ENCODE data around the gene FBXW9. TPM values are rescaled to one million over a fixed set of nuclear protein-coding genes. Genes with fewer than 3 reads are reported as not detected.
"Not testable (repeated sequence)": the region's sequence is repeated elsewhere in the genome, so short reads cannot be mapped to it uniquely, and the experiment has no call there.

The FBXW9 gene
- total and polyA plus RNA-seq, 2 of the 13 experiments (the other 11 are each of a cell fraction or from before 2014, with no cell fraction given): 5.7 to 6.1 TPM

DNA sequence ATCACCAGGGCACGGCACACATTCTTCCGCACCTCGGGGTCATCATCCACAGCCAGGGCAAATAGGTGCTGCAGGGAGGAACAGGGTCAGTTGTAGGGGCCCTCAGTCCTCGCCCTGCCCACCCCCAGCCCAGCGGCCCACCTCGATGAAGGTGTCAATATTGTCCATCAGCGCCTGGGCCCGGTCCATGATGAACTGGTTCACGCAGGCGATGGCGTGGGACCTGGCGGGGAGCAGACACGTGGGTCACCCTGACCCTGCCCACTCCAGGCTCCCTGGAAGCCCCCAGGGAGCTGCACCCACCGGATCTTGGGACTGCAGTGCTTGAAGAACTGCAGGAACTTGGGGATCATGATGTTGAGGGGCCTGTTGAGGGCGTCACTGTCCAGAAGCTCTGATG, 18.7 kb upstream of the FBXW9 start:
- BruUV-seq (replicated peaks): no TSS peak
- H3K36me3 ChIP-seq (replicated peaks in 1 of 2; ENCODE audit: control insufficient read depth in 1 of 2, insufficient read depth in 2 of 2, low read length in 2 of 2): peaks cover 32 to 69% of the 10 kb centered on the region in 2 experiments
- in situ Hi-C loops (cut with HindIII; ENCODE audit: extremely low pct_ligation_motif_present, low pct_unique_long_range_greater_than_20kb): no loop called here
- peaks cover 21% of the 10 kb centered on the region for H3K79me2 ChIP-seq (ENCODE audit: insufficient read depth, low read length)
- no peak overlapping the region for H3K4me3 ChIP-seq (replicated peaks in 1 of 3; ENCODE audit: insufficient read depth in 1 of 3, low read depth in 2 of 3, low read length in 3 of 3)
- no peaks in the 10 kb centered on the region for H3K27me3 ChIP-seq (ENCODE audit: control insufficient read depth in 1 of 2, insufficient read depth in 2 of 2, low read length in 2 of 2)
- peaks cover 2% of the 10 kb centered on the region for H3K4me1 ChIP-seq (ENCODE audit: insufficient read depth, low read length)
- POLR2A ChIA-PET: no interaction called here
- WGBS (ENCODE audit: low lambda C conversion rate): 100% methylated on average over 1 of the region's 15 CpGs
- H4K20me1 ChIP-seq (ENCODE audit: insufficient read depth, low read length): no peaks in the 10 kb centered on the region
- H3K9me3 ChIP-seq (ENCODE audit: low read length): no peaks in the 10 kb centered on the region
- no peak overlapping the region for H3K27ac ChIP-seq (ENCODE audit: extremely low read length, insufficient read depth, low read length)
- H3K4me2 ChIP-seq (ENCODE audit: low read depth, low read length): no peak overlapping the region
- H3K9ac ChIP-seq (ENCODE audit: insufficient read depth, low read depth, low read length): no peak overlapping the region
- CTCF ChIA-PET (ENCODE audit: low intra/inter-chr PET ratio, low total read pairs): no interaction called here
- TF ChIP-seq AGO2 (optimal IDR thresholded peaks at IDR 0.05; ENCODE audit: low read depth, low read length): peak; percentile 37
- TF ChIP-seq RBFOX2 (IDR thresholded peaks at IDR 0.05; ENCODE audit: low read depth, low read length): 0 out of 2 replicates have a peak, but pooled peaks have one; percentile 12
- no peak for TF ChIP-seq GTF3A (CRISPR knock-in tag; conservative IDR thresholded peaks at IDR 0.05)
- intact Hi-C loops (cut with micrococcal nuclease; ENCODE audit: unreplicated experiment): no loop called here
- no peak for ATAC-seq
- no peak for FAIRE-seq
- H2AFZ ChIP-seq (ENCODE audit: low read length): no peak overlapping the region
- DNase-seq (ENCODE audit: low spot score): no peak

DNA sequence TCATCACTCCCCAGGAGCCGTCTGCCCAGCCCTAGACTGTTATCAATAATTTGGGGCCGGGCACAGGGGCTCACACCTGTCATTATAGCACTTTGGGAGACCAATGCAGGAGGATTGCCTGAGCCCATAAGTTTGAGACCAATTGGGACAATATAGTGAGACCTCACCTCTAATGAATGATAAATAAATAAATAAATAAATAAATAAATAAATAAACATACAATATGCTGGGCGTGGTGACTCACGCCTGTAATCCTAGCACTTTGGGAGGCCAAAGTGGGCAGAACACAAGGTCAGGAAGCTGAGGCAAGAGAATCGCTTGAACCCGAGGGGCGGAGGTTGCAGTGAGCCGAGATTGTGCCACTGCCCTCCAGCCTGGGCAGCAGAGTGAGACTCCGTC, 16.9 kb upstream of the FBXW9 start:
- H3K4me2 ChIP-seq (ENCODE audit: low read depth, low read length); H3K27me3 ChIP-seq (ENCODE audit: control insufficient read depth in 1 of 2, insufficient read depth in 2 of 2, low read length in 2 of 2); FAIRE-seq; intact Hi-C loops (cut with micrococcal nuclease; ENCODE audit: unreplicated experiment); H3K4me3 ChIP-seq (replicated peaks in 1 of 3; ENCODE audit: insufficient read depth in 1 of 3, low read depth in 2 of 3, low read length in 3 of 3); CTCF ChIA-PET (ENCODE audit: low intra/inter-chr PET ratio, low total read pairs); H3K4me1 ChIP-seq (ENCODE audit: insufficient read depth, low read length); POLR2A ChIA-PET; ATAC-seq; H4K20me1 ChIP-seq (ENCODE audit: insufficient read depth, low read length); H3K9me3 ChIP-seq (ENCODE audit: low read length); DNase-seq (ENCODE audit: low spot score); BruUV-seq (replicated peaks); H3K9ac ChIP-seq (ENCODE audit: insufficient read depth, low read depth, low read length); H3K79me2 ChIP-seq (ENCODE audit: insufficient read depth, low read length); H3K27ac ChIP-seq (ENCODE audit: extremely low read length, insufficient read depth, low read length); H2AFZ ChIP-seq (ENCODE audit: low read length): not testable (repeated sequence)
- 97% methylated on average over 9 of the region's 9 CpGs for WGBS (ENCODE audit: low lambda C conversion rate)
- in situ Hi-C loops (cut with HindIII; ENCODE audit: extremely low pct_ligation_motif_present, low pct_unique_long_range_greater_than_20kb): loop anchor here (5.0 kb wide), 1 partner anchor 44 kb away; no protein-coding TSS in a partner anchor
- peaks cover 36 to 72% of the 10 kb centered on the region in 2 experiments for H3K36me3 ChIP-seq (replicated peaks in 1 of 2; ENCODE audit: control insufficient read depth in 1 of 2, insufficient read depth in 2 of 2, low read length in 2 of 2)
